ENCODE measurements around the gene CST11. TPM values are rescaled to one million over a fixed set of nuclear protein-coding genes. Genes with fewer than 3 reads are reported as not detected.

CST11 gene
- total RNA-seq, 1 donor from 2014 or later = not detected

DNA sequence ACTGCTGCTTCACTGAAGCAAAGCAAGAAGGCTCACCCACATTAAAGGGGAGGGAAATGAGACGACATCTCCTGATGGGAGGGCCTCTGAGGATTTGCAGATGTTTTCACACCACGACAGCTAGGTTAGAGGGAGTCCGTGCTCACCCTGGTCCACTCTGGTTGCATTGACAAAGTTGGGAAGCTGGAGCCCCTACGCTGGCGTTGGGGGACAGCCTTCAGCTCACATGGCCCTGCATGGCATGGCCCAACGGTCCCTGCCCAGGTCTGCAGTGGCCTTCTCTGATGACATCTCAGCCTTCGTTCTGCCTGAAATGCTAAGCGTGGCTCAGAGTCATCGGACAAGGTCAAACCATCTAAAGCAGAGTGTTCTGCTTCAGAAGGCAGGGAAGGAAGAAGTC is 27.5 kb downstream of the CST11 start:
- DNase-seq (ENCODE audit: low spot score in 2 of 2) (no peak), FAIRE-seq (no peak)

DNA sequence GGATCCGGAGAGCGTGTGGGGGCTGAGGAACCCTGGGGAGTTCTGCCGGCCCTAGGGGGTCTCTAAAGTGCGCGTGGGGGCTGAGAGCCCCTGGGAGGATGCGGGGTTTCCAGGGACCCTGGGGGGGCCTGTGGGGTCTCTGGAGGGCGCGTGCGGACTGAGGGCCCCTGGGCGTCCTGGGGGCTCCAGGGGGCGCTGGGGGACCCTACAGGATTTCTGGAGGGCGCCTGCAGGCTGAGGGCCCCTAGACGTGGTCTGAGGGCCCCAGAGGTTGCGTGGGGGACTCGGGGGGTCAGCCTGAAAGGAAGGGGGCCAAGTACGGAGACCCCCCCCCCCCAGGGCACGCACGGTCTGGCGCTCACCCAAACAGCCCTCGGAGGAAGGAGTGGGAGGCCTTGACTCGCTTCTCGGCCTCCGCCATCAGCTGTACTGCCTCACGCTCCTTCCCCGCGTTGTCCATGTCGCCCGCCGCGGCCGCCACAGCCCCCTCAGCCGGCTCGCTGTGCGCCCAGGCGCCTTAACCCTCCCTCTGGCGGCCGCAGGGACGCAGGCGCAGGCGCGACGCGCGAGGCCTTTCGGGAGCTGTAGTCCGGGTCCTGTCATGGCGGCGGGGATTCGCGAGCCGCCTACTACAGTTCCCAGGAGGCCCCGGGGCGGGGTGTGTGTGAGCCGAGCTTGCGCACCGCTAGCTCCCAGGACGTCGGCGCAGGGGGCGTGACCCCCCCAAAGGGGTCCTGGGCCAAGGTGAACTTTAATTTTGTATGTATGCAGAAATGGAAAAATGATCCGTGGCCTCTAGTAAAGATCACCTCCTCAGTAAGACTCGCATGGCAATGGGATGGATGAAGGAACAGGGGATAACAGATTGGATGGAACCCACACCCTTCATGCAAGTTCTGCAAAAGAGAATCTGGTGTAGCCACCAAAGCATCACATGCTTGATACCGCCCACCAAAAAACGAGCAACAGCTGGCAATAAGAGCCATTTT is 31.4 kb downstream of the CST11 start, which contains the start of gene NAPB:
Gene NAPB, minus strand, starts transcription at position 546 of the 989 bp plus-strand sequence. Its CDS starts 86 bp downstream, at position 460.
- DNase-seq (ENCODE audit: low spot score in 2 of 2) = peak; percentile 95 to 98
- no peak for FAIRE-seq

- DNase-seq (ENCODE audit: low spot score in 2 of 2) (peak; percentile 35 to 56), FAIRE-seq (no peak)
Measured at GRCh38 chr20:23419995-23420901, 32.4 kb downstream of the CST11 start.

DNA sequence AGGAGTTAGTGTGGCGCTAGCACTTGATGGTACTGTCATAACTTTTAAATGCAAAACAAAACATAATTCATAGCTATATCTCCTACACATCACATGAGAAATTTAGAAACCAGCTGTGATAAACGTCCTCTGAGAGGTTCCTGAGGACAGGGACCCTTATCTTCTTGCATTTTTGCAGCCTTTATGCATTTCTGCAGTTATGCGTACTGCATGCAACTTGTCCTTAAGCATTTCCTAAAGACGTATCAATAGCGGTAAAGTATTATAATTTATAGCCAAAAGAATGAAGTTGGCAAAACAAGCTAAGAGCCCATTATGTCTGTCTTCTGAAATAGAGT is 33.0 kb downstream of the CST11 start:
- DNase-seq (ENCODE audit: low spot score in 2 of 2) = no peak
- no peak for FAIRE-seq

GRCh38 chr20:23417861-23418260 is 34.8 kb downstream of the CST11 start:
- DNase-seq (ENCODE audit: low spot score in 2 of 2) (no peak), FAIRE-seq (no peak)

DNA sequence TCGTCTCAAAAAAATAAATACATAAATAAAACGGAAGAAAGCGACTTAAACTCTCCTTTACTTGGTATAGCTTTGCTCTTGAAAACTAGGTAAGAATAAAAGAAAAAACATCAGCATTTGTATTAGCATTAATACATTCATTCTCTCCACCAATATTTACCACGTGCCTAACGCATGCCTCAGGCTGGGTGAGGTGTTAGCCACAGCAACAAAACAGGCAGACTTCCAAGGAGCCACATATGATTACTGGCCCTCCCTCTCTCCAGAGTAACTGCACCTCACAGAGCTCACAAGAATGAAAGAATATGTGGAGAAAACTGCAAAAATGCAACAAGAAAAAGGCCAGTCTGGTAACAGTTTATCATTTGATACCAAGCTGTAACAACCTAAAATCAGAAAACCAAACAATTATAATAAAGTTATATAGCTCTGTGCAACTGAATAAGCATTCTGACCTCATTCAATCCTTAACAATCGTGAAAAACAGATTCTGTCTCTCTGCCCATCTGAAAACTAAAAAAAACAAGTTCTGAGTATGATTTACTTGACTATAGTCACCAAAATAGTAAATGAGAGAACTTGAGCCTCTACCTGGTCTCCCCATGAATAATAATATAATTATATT is 36.6 kb downstream of the CST11 start:
- no peak for DNase-seq (ENCODE audit: low spot score in 2 of 2)
- no peak for FAIRE-seq

DNA sequence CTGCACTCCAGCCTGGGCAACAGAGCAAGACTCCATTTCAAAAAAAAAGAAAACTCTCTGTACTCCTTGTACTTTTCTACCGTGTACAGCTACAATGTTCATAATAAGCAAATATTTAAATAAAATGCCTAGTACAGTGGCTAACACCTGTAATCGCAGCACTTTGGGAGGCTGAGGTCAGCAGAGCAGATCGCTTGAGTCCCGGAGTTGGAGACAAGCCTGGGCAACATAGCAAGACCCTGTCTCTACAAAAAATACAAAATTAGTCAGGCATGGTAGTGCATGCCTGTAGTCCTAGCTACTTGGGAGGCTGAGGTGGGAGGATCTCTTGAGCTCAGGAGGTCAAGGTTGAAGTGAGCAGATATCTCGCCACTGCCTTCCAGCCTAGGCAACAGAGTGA is 37.1 kb downstream of the CST11 start:
- no peak for DNase-seq (ENCODE audit: low spot score in 2 of 2)
- no peak for FAIRE-seq

GRCh38 chr20:23414526-23415188 is 38.0 kb downstream of the CST11 start:
- FAIRE-seq (peak; percentile 6), DNase-seq (ENCODE audit: low spot score in 2 of 2) (no peak)

DNA sequence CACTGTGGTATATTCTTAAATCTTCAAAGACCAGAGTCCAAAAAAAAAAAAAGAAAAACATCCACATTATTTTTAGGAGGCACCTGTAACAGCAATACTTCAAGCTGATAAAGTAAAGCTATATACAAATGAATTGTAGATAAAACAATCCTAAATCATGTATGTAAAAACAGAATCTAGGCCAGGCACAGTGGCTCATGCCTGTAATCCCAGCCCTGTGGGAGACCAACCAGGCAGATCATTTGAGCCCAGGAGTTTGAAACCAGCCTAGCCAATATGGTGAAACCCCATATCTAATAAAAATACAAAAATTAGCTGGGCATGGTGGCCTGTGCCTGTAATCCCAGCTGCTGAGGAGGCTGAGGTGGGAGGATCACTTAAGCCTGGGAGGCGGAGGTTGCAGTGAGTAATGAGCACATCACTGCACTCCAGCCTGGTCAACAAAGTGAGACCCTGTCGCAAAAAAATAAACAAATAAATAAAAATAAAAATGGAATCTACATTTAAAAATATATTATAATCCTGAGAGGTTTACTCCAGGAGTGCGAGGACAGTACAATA is 38.7 kb downstream of the CST11 start:
- FAIRE-seq (no peak), DNase-seq (ENCODE audit: low spot score in 2 of 2) (no peak)

DNA sequence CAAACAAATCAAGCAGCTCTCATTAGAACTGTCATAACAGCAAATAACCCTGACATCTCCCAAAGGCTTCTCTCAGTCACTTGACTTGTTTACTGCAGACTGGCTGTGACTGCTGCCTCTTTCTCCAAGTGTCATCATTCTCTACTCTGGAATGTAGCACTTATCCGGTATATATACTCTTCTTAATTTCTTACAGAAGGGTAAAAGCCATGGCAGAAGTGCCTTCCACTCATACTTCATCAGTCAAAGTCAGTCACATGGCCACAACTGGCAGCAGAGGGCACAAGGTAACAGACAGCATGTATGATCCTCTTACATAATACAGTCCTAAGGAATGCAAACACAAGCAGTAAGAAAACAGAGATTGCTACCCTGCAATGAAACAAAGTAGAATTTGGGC is 40.6 kb downstream of the CST11 start:
- FAIRE-seq = no peak
- no peak for DNase-seq (ENCODE audit: low spot score in 2 of 2)

GRCh38 chr20:23410916-23411695 is 41.6 kb downstream of the CST11 start:
- FAIRE-seq (no peak), DNase-seq (ENCODE audit: low spot score in 2 of 2) (no peak)

DNA sequence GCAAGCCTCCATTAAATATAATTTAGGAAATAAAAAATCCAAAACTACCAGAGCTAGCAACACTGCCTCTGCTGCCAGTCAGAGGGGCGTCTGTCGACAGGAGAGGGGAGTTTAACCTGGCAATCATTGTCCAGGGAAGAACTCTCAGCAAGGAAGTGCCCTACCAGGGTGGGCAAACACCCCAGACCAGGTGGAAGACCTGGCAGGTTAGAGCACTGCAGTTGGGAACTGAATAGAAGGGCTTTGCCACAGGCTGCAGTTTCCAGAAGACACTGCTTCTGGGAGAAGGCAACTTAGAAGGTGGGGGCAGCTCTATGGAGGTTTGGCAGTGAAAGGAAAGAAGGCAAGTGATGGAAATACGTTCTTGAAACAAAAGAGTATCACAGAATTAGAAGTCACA is 42.9 kb downstream of the CST11 start:
- no peak for DNase-seq (ENCODE audit: low spot score in 2 of 2)
- no peak for FAIRE-seq

- FAIRE-seq (no peak), DNase-seq (ENCODE audit: low spot score in 2 of 2) (no peak)
Measured at GRCh38 chr20:23408957-23409356, 43.7 kb downstream of the CST11 start.

- FAIRE-seq (no peak), DNase-seq (ENCODE audit: low spot score in 2 of 2) (no peak)
Measured at GRCh38 chr20:23407781-23408464, 44.8 kb downstream of the CST11 start.

DNA sequence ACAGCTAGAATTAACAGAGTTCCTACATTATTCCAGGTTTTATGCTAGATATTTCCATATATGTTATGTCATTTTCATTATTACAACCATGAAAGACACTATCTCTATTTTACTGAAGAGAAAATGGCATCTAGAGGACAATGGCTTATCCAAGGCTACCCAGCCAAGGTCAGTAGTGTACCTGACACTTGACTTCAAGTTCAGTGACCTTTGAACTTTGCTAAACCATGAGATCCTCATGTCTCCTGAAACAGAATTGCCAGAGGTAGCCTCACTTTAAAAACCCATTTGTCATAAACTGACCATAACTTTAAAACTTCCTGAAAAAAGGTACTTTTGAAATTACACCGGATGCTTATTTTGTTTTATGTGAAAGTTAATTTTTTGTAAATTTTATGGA is 45.8 kb downstream of the CST11 start:
- DNase-seq (ENCODE audit: low spot score in 2 of 2) (no peak), FAIRE-seq (no peak)

DNA sequence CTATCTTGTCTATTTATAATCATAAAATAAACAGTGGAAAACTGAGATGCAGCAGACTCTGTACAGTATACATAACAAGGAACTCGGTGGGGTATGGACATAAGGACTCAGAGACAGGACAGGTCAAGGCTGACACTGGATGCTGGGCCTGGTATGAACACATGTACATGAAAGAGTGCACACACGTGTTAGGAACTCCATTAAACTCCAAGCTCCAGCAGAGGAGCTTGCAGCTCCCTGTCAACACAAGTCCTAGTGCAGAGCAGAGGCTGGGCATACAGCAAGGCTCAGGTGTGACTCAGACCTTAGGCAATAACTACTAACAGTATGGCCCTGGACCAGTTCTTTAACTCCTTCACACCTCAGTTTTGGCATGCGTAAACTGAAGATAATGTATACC is 48.5 kb downstream of the CST11 start:
- no peak for FAIRE-seq
- no peak for DNase-seq (ENCODE audit: low spot score in 2 of 2)

DNA sequence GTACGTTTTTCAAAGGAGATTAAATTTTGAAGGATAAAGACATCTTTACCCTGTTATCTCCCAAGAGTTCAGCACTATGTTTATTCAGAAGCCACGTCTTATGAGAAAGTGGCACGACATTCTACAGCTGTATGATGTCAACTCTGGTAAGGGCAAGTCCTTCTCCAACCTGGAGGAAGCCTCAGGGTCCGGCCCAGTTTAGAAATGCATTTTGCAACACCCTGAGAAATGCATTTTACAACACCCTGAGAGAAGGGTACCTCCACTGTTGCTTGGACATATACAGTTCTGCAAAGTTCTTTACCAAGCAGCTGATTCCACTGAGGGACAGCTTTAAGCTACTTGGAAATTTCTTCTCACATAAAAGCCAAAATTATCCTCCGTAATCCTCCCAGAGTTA is 48.9 kb downstream of the CST11 start:
- DNase-seq (ENCODE audit: low spot score in 2 of 2) (no peak), FAIRE-seq (no peak)

DNA sequence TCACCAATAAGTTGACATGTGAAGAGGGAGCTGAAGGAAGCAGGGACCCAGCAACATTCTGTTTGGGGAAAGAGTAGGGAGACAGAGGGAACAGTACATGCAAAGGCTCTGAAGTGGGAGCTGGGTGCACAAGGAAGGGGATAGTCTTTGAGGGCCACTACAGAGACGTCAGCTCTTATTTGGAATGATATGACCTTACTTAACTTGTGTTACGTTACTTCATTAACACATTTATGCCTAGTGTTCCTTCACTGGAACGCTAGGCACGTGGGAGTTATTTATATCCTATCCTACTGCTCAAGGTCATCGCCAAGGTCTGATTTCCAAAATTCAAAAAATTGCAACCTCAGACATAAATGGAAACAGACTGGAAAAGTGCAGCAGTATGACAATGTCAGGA is 51.6 kb downstream of the CST11 start:
- FAIRE-seq = no peak
- no peak for DNase-seq (ENCODE audit: low spot score in 2 of 2)
